GM23338 (cell line): ENCODE data around the gene TRIM24. TPM values are rescaled to one million over a fixed set of nuclear protein-coding genes. Genes with fewer than 3 reads are reported as not detected.
"Not testable (repeated sequence)": the region's sequence is repeated elsewhere in the genome, so short reads cannot be mapped to it uniquely, and the experiment has no call there.

ENCODE experiments used
- ATAC-seq: fragments of 200-7000 bp; cut with Tn5 transposase; 3 replicates; pipeline ENCODE4 v1.9.1; 2020
- DNase-seq: peaks from one replicate; pipeline ENCODE4 v3.0.0-alpha.2; 2015; ENCODE audit warnings: low spot score
- H2AFZ ChIP-seq: fragments of 200-600 bp; sonication (generic); 2 replicates; pipeline ENCODE4 v1.8.0; 2016; ENCODE audit warnings: antibody characterized with exemption, mild to moderate bottlenecking, moderate library complexity
- H3F3A ChIP-seq: fragments of 200-600 bp; sonication (generic); replicated peaks from 2 replicates; pipeline ENCODE4 v1.8.0; 2017; ENCODE audit warnings: antibody characterized with exemption, mixed run types, low read depth
- H3K27ac ChIP-seq: fragments of 200-600 bp; sonication (generic); 2 replicates; pipeline ENCODE4 v1.6.1; 2016; ENCODE audit warnings: low read depth
- H3K27me3 ChIP-seq: fragments of 200-600 bp; sonication (generic); 2 replicates; pipeline ENCODE4 v1.8.0; 2016; ENCODE audit warnings: mild to moderate bottlenecking, mixed run types, moderate library complexity; ENCODE audit not compliant: insufficient read depth
- H3K36me3 ChIP-seq: fragments of 200-600 bp; sonication (generic); 2 replicates; pipeline ENCODE4 v1.8.0; 2016; ENCODE audit warnings: mild to moderate bottlenecking; ENCODE audit not compliant: insufficient read depth
- H3K4me1 ChIP-seq: fragments of 200-600 bp; sonication (generic); 2 replicates; pipeline ENCODE4 v1.8.0; 2016; ENCODE audit warnings: mild to moderate bottlenecking, moderate library complexity; ENCODE audit not compliant: insufficient read depth
- H3K4me2 ChIP-seq: fragments of 200-600 bp; sonication (generic); 2 replicates; pipeline ENCODE4 v1.7.1; 2017; ENCODE audit warnings: mixed run types
- H3K4me3 ChIP-seq: fragments of 200-600 bp; sonication (generic); 2 replicates; pipeline ENCODE4 v1.6.1; 2016; ENCODE audit warnings: mixed run types
- H3K79me2 ChIP-seq: fragments of 200-600 bp; sonication (generic); replicated peaks from 2 replicates; pipeline ENCODE4 v1.8.0; 2017; ENCODE audit warnings: mild to moderate bottlenecking; ENCODE audit not compliant: insufficient read depth
- H3K9me2 ChIP-seq: fragments of 200-600 bp; sonication (generic); 2 replicates; pipeline ENCODE4 v1.8.0; 2017; ENCODE audit not compliant: insufficient read depth
- H4K20me1 ChIP-seq: fragments of 200-600 bp; sonication (generic); replicated peaks from 2 replicates; pipeline ENCODE4 v1.8.0; 2017; ENCODE audit warnings: mild to moderate bottlenecking; ENCODE audit not compliant: insufficient read depth
- H3K27ac Mint-ChIP-seq: 2 replicates; pipeline ENCODE4 v1.8.0; 2020; ENCODE audit warnings: inconsistent platforms, mild to moderate bottlenecking, moderate library complexity, mixed read lengths
- H3K27me3 Mint-ChIP-seq: 3 replicates; pipeline ENCODE4 v1.8.0; 2022; ENCODE audit warnings: low read depth, mild to moderate bottlenecking, moderate library complexity, mixed read lengths, inconsistent platforms; ENCODE audit not compliant: insufficient read depth, poor library complexity
- H3K36me3 Mint-ChIP-seq: 3 replicates; pipeline ENCODE4 v1.8.0; 2021; ENCODE audit warnings: low read depth, mild to moderate bottlenecking, inconsistent platforms, moderate library complexity, mixed read lengths
- H3K4me1 Mint-ChIP-seq: 3 replicates; pipeline ENCODE4 v1.8.0; 2020; ENCODE audit warnings: mild to moderate bottlenecking, inconsistent platforms, mixed read lengths
- H3K4me3 Mint-ChIP-seq: 3 replicates; pipeline ENCODE4 v1.8.0; 2021; ENCODE audit warnings: moderate library complexity, mild to moderate bottlenecking, inconsistent platforms, mixed read lengths
- H3K9me3 Mint-ChIP-seq: 3 replicates; pipeline ENCODE4 v1.8.0; 2020; ENCODE audit warnings: moderate library complexity, mild to moderate bottlenecking, inconsistent platforms, mixed read lengths
- EZH2 ChIP-seq: fragments of 200-600 bp; sonication (generic); IDR thresholded peaks from one replicate; pipeline ENCODE4 v1.8.0; 2017; ENCODE audit warnings: antibody characterized with exemption, mild to moderate bottlenecking, low read depth; ENCODE audit not compliant: unreplicated experiment
- EZH2phosphoT487 ChIP-seq: fragments of 200-600 bp; sonication (generic); IDR thresholded peaks from one replicate; pipeline ENCODE4 v1.8.1; 2018; ENCODE audit warnings: antibody characterized with exemption; ENCODE audit not compliant: unreplicated experiment
- JUNB ChIP-seq: IDR thresholded peaks from one replicate; pipeline ENCODE4 v1.6.1; 2016; ENCODE audit warnings: antibody characterized with exemption; ENCODE audit not compliant: unreplicated experiment
- POLR2AphosphoS5 ChIP-seq: IDR thresholded peaks from 2 replicates; pipeline ENCODE4 v1.6.1; 2016; ENCODE audit warnings: antibody characterized with exemption, low read depth
- STAT1 ChIP-seq: IDR thresholded peaks from one replicate; pipeline ENCODE4 v1.6.1; 2016; ENCODE audit warnings: antibody characterized with exemption; ENCODE audit not compliant: unreplicated experiment
- ZNF114 ChIP-seq: fragments of 250-450 bp; sonication (Bioruptor Pico); IDR thresholded peaks from 2 replicates; pipeline ENCODE4 v1.5.0; 2020; ENCODE audit warnings: mild to moderate bottlenecking, moderate library complexity
- ZNF331 ChIP-seq: fragments of 250-450 bp; sonication (Bioruptor Pico); IDR thresholded peaks from 2 replicates; pipeline ENCODE4 v1.5.0; 2020; ENCODE audit warnings: low read depth, mild to moderate bottlenecking, moderate library complexity
- polyA plus RNA-seq: library from polyadenylated mRNA; unstranded; fragments of >200 nt; fragmentation: Nextera tagmentation; extraction: Ambion mirVana; gene quantifications from 2 replicates; pipeline ENCODE4 v1.2.1, GENCODE V29; 2016
- total RNA-seq: library from RNA; depleted of rRNA; stranded (reverse); fragments of >200 nt; shearing (Covaris generic); gene quantifications from 2 replicates; pipeline ENCODE4 v1.2.3, GENCODE V29; 2014
- TF ChIP-seq, protein P1 (sequence below): fragments of 250-450 bp; sonication (Bioruptor Pico); IDR thresholded peaks from 2 replicates; pipeline ENCODE4 v1.5.0; 2020; ENCODE audit warnings: mild to moderate bottlenecking, moderate library complexity
- TF ChIP-seq, protein P2 (sequence below), 2 experiments: fragments of 200-600 bp in 1 of 2; sonication (generic) in 1 of 2; conservative IDR thresholded peaks; 2 replicates each; pipeline versions ENCODE4 v1.5.1 to v1.6.1; 2016 to 2017; ENCODE audit warnings: antibody characterized with exemption in 2 of 2, low read depth in 2 of 2, mild to moderate bottlenecking in 2 of 2, moderate library complexity in 1 of 2

TRIM24 gene
- total and polyA plus RNA-seq, 2 experiments from 2014 or later, result 67.0 to 120 TPM

DNA sequence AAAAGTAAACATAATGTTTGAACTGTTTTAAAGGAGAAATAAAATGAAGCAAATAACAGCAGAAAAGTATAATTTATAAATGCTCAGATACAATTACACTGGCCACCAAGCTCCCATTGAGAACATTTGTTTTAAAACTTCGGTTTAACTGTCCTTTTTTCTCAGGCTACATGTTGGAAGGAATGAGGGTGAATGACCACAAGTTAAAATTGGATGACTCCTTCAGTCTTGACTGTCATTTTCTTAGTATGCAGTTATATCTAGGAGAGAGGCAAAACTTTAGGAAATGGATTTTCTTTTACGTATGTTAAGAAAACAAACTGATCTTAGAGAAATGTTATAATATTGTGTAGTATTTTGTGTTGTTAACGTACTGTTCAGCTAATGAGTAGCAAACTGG is 5.0 kb downstream of the TRIM24 start (continued):
- TF ChIP-seq ZNF331 (CRISPR knock-in tag), result no peak
- TF ChIP-seq EZH2, result no peak
- TF ChIP-seq ZNF114, result no peak
- no peak for TF ChIP-seq STAT1

DNA sequence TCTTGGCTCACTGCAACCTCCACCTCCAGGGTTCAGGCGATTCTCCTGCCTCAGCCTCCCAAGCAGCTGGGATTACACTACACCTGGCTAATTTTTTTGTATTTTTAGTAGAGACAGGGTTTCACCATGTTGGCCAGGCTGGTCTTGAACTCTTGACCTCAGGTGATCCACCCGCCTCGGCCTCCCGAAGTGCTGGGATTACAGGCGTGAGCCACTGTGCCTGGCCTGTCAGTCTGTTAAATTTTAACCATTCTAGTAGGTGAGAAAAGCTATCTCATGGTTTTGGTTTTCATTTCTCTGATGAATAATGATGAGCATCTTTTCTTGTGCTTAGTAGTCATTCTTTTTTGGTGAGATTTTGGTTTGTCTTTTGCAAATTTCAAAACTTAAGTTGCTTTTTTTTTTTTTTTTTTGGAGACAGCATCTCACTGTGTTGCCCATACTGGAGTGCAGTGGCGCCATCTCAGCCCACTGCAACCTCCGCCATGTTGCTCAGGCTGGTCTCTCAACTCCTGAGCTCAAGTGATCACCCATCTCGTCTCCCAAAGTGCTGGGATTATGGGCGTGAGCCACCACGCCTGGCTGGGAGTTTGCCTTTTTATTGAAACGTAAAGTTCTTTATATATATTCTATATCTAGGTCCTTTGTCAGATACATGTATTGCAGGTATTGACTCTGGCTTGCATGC is 6.2 kb downstream of the TRIM24 start:
- Mint-ChIP-seq H3K4me1 (peaks cover 52% of the 10 kb centered on the region), H3K36me3 (peaks cover 67% of the 10 kb centered on the region), H3K9me3 (peaks cover 18% of the 10 kb centered on the region), H3K27me3 (peaks cover 11% of the 10 kb centered on the region)
- Histone ChIP-seq H3K4me3 (0 out of 2 replicates have a peak overlapping the region, but pooled peaks have one; percentile 18), H3K4me2 (peak overlapping the region; percentile 13; the same call in 1 of the 2 replicates), H4K20me1 (peaks cover 73% of the 10 kb centered on the region), H3K79me2 (peaks cover 100% of the 10 kb centered on the region), H3K27ac (0 out of 2 replicates have a peak overlapping the region, but pooled peaks have one; percentile 4), H3K4me1 (peaks cover 41% of the 10 kb centered on the region)
- ATAC-seq, result peak; percentile 36
- H3K27me3 ChIP-seq, H2AFZ ChIP-seq, H3F3A ChIP-seq, DNase-seq, H3K27ac Mint-ChIP-seq, H3K4me3 Mint-ChIP-seq, H3K9me2 ChIP-seq, H3K36me3 ChIP-seq: not testable (repeated sequence)

GRCh38 chr7:138468244-138469123 is 8.4 kb downstream of the TRIM24 start:
- Histone ChIP-seq H3K4me3 (no peak overlapping the region; the same call in 1 of the 2 replicates), H4K20me1 (peaks cover 69% of the 10 kb centered on the region), H3K36me3 (0 out of 2 replicates have a peak, but pooled peaks cover 4% of the 10 kb centered on the region), H3K27me3 (no peaks in the 10 kb centered on the region), H3K4me1 (peaks cover 49% of the 10 kb centered on the region), H3K27ac (0 out of 2 replicates have a peak overlapping the region, but pooled peaks have one; percentile 0), H3K79me2 (peaks cover 100% of the 10 kb centered on the region), H3K4me2 (no peak overlapping the region), H2AFZ (no peak overlapping the region), H3K9me2 (no peaks in the 10 kb centered on the region), H3F3A (no peaks in the 10 kb centered on the region)
- peaks cover 59% of the 10 kb centered on the region for H3K4me1 Mint-ChIP-seq
- H3K36me3 Mint-ChIP-seq, result peaks cover 52% of the 10 kb centered on the region
- ATAC-seq (no peak), DNase-seq (no peak)
- peaks cover 9% of the 10 kb centered on the region for H3K27me3 Mint-ChIP-seq
- H3K27ac Mint-ChIP-seq, result peak overlapping the region; percentile 11; the same call in 1 of the 2 replicates
- peak overlapping the region; percentile 17; the same call in 2 of the 3 replicates for H3K4me3 Mint-ChIP-seq
- no peaks in the 10 kb centered on the region; the same call in 2 of the 3 replicates for H3K9me3 Mint-ChIP-seq
- TF ChIP-seq JUNB (no peak), POLR2AphosphoS5 (no peak), EZH2phosphoT487 (no peak), STAT1 (no peak), ZNF331 (CRISPR knock-in tag) (no peak)
- TF ChIP-seq, protein P1, sequence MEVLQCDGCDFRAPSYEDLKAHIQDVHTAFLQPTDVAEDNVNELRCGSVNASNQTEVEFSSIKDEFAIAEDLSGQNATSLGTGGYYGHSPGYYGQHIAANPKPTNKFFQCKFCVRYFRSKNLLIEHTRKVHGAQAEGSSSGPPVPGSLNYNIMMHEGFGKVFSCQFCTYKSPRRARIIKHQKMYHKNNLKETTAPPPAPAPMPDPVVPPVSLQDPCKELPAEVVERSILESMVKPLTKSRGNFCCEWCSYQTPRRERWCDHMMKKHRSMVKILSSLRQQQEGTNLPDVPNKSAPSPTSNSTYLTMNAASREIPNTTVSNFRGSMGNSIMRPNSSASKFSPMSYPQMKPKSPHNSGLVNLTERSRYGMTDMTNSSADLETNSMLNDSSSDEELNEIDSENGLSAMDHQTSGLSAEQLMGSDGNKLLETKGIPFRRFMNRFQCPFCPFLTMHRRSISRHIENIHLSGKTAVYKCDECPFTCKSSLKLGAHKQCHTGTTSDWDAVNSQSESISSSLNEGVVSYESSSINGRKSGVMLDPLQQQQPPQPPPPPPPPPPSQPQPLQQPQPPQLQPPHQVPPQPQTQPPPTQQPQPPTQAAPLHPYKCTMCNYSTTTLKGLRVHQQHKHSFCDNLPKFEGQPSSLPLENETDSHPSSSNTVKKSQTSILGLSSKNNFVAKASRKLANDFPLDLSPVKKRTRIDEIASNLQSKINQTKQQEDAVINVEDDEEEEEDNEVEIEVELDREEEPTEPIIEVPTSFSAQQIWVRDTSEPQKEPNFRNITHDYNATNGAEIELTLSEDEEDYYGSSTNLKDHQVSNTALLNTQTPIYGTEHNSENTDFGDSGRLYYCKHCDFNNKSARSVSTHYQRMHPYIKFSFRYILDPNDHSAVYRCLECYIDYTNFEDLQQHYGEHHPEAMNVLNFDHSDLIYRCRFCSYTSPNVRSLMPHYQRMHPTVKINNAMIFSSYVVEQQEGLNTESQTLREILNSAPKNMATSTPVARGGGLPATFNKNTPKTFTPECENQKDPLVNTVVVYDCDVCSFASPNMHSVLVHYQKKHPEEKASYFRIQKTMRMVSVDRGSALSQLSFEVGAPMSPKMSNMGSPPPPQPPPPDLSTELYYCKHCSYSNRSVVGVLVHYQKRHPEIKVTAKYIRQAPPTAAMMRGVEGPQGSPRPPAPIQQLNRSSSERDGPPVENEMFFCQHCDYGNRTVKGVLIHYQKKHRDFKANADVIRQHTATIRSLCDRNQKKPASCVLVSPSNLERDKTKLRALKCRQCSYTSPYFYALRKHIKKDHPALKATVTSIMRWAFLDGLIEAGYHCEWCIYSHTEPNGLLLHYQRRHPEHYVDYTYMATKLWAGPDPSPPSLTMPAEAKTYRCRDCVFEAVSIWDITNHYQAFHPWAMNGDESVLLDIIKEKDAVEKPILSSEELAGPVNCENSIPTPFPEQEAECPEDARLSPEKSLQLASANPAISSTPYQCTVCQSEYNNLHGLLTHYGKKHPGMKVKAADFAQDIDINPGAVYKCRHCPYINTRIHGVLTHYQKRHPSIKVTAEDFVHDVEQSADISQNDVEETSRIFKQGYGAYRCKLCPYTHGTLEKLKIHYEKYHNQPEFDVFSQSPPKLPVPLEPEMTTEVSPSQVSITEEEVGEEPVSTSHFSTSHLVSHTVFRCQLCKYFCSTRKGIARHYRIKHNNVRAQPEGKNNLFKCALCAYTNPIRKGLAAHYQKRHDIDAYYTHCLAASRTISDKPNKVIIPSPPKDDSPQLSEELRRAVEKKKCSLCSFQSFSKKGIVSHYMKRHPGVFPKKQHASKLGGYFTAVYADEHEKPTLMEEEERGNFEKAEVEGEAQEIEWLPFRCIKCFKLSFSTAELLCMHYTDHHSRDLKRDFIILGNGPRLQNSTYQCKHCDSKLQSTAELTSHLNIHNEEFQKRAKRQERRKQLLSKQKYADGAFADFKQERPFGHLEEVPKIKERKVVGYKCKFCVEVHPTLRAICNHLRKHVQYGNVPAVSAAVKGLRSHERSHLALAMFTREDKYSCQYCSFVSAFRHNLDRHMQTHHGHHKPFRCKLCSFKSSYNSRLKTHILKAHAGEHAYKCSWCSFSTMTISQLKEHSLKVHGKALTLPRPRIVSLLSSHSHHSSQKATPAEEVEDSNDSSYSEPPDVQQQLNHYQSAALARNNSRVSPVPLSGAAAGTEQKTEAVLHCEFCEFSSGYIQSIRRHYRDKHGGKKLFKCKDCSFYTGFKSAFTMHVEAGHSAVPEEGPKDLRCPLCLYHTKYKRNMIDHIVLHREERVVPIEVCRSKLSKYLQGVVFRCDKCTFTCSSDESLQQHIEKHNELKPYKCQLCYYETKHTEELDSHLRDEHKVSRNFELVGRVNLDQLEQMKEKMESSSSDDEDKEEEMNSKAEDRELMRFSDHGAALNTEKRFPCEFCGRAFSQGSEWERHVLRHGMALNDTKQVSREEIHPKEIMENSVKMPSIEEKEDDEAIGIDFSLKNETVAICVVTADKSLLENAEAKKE (CRISPR knock-in tag), result no peak
- TF ChIP-seq, protein P2, sequence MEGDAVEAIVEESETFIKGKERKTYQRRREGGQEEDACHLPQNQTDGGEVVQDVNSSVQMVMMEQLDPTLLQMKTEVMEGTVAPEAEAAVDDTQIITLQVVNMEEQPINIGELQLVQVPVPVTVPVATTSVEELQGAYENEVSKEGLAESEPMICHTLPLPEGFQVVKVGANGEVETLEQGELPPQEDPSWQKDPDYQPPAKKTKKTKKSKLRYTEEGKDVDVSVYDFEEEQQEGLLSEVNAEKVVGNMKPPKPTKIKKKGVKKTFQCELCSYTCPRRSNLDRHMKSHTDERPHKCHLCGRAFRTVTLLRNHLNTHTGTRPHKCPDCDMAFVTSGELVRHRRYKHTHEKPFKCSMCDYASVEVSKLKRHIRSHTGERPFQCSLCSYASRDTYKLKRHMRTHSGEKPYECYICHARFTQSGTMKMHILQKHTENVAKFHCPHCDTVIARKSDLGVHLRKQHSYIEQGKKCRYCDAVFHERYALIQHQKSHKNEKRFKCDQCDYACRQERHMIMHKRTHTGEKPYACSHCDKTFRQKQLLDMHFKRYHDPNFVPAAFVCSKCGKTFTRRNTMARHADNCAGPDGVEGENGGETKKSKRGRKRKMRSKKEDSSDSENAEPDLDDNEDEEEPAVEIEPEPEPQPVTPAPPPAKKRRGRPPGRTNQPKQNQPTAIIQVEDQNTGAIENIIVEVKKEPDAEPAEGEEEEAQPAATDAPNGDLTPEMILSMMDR (conservative IDR thresholded peaks at IDR 0.05; ENCODE audit: low read depth in 2 of 2), result no peak
